ENCODE results near the gene GDI2. TPM values are rescaled to one million over a fixed set of nuclear protein-coding genes. Genes with fewer than 3 reads are reported as not detected.

The GDI2 gene
- total and polyA plus RNA-seq, 3 experiments from 2014 or later = 171 to 319 (median 311) TPM

DNA sequence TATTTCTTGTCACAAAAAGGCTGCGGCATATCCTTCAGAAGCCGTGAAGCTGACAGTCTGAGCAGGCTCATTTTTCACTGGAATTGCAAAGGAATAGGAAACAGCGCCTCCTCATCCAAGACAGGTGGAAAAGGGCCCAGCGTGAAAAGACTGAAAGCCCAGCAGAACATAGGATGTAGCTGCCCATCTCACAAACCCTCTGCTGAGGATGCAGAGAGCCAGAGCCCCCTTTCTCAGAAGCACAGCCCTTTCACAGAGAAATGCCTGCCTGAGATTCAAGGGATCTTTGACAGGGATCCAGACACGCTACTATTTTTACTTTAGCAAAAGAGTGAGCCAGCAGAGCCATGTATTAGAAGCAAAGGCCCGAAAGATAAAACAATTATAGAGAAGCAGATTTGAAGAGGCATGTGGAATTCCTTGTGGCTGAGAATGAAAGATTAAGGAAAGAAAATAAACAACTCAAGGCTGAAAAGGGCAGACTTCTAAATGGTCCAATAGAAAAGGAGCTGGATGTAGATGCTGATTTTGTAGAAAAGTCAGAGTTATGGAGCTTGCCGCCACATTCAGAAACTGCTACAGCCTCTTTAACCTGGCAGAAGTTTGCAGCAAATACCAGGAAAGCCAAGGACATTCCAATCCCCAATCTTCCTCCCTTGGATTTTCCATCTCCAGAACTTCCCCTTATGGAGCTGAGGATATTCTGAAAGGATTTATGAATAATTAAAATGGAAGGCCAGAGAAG, 36.9 kb downstream of the GDI2 start:
- Histone ChIP-seq H3K27me3 (ENCODE audit: insufficient read depth, low read length, poor library complexity, severe bottlenecking) (no peaks in the 10 kb centered on the region), H3K9me3 (ENCODE audit: low read length) (no peaks in the 10 kb centered on the region), H3K36me3 (ENCODE audit: insufficient read depth, low read length) (peaks cover 7% of the 10 kb centered on the region), H3K4me1 (ENCODE audit: insufficient read depth, low read length) (peaks cover 23% of the 10 kb centered on the region), H3K4me3 (ENCODE audit: low read length) (peak overlapping the region; percentile 18), H3K27ac (ENCODE audit: low read depth, low read length) (peak overlapping the region; percentile 11)
- CTCF ChIA-PET = interaction anchor here (1.3 kb wide), 1 partner anchor 21 kb away, joined by 4 read pairs; no protein-coding TSS in a partner anchor
- H3K27ac Mint-ChIP-seq = peak overlapping the region; percentile 78 to 96 (median 88)
- H3K4me3 Mint-ChIP-seq = peak overlapping the region in 6 of 7 donors; percentile 18 to 79 (median 68)
- H3K9me3 Mint-ChIP-seq = no peaks in the 10 kb centered on the region
- peaks cover 55 to 82% (median 71%) of the 10 kb centered on the region in 3 donors for H3K4me1 Mint-ChIP-seq
- no peak for DNase-seq
- H3K36me3 Mint-ChIP-seq = peaks cover 4 to 76% (median 17%) of the 10 kb centered on the region in 3 donors
- H3K27me3 Mint-ChIP-seq = no peaks in the 10 kb centered on the region
- POLR2A ChIA-PET = interaction anchor here (1.9 kb wide), 1 partner anchor 37 kb away, joined by 8 read pairs; the partner anchor contains the start of gene GDI2

DNA sequence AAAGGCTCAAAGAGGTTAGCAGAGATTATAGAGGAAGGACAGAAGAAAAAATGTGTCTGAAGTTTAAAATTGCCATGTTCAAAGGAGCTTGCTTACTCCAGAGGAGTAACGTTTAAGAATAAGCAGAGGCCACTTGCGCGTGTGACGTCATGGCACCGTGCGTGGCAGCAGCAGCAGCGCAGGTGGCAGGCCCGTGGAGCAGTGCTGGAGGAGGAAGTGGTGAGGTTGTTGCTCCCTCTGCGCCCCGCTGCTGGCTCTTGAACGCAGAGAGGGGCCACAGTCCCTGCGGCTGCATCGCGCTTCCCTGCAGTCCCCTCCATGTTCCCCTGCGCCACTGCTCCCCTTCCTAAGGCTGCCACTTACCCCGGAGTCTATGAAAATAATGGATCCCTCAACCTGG, 37.5 kb downstream of the GDI2 start:
- H3K4me3 ChIP-seq (ENCODE audit: low read length) = peak overlapping the region; percentile 18
- peaks cover 23% of the 10 kb centered on the region for H3K4me1 ChIP-seq (ENCODE audit: insufficient read depth, low read length)
- no peak overlapping the region for H3K27ac ChIP-seq (ENCODE audit: low read depth, low read length)
- Mint-ChIP-seq H3K27me3 (no peaks in the 10 kb centered on the region), H3K4me3 (peak overlapping the region in 5 of 7 donors; percentile 63 to 79 (median 69)), H3K27ac (peak overlapping the region; percentile 78 to 96 (median 88)), H3K4me1 (peaks cover 51 to 76% (median 66%) of the 10 kb centered on the region in 3 donors), H3K36me3 (peaks cover 4 to 76% (median 17%) of the 10 kb centered on the region in 3 donors), H3K9me3 (no peaks in the 10 kb centered on the region)
- CTCF ChIA-PET = interaction anchor here (1.3 kb wide), 1 partner anchor 20 kb away, joined by 4 read pairs; no protein-coding TSS in a partner anchor
- no peaks in the 10 kb centered on the region for H3K27me3 ChIP-seq (ENCODE audit: insufficient read depth, low read length, poor library complexity, severe bottlenecking)
- DNase-seq = peak; percentile 54 to 85 (median 73)
- no peaks in the 10 kb centered on the region for H3K9me3 ChIP-seq (ENCODE audit: low read length)
- H3K36me3 ChIP-seq (ENCODE audit: insufficient read depth, low read length) = peaks cover 7% of the 10 kb centered on the region
- POLR2A ChIA-PET = interaction anchor here (1.9 kb wide), 1 partner anchor 38 kb away, joined by 8 read pairs; the partner anchor contains the start of gene GDI2

DNA sequence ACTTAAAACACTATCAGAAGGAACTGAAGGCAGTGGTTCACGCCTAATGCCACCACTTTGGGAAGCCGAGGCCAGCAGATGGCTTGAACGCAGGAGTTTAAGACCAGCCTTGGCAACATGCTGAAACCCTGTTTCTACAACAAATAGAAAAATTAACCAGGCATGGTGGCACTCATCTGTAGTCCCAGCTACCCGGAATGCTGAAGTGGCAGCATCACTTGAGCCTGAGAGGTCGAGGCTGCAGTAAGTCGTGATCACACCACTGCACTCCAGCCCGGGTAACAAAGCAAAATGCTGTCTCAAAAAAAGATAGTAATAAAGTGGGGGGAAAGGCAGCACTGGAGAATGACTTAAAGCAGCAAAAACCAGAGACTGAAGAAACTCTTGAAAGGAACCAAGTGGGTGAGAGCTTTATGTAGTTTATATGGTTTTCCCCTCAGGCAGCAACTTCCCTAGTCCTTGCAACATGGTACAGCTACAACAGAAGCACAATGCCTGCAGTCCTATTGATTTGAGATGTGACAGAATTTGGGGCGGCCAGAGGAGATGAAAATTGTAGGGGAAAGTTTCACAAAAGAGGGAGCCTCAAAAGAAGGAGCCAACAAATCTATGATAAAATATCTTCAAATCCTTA, 38.1 kb downstream of the GDI2 start:
- Histone ChIP-seq H3K9me3 (ENCODE audit: low read length) (no peaks in the 10 kb centered on the region), H3K36me3 (ENCODE audit: insufficient read depth, low read length) (peaks cover 7% of the 10 kb centered on the region), H3K27ac (ENCODE audit: low read depth, low read length) (no peak overlapping the region), H3K27me3 (ENCODE audit: insufficient read depth, low read length, poor library complexity, severe bottlenecking) (no peaks in the 10 kb centered on the region), H3K4me1 (ENCODE audit: insufficient read depth, low read length) (peaks cover 23% of the 10 kb centered on the region), H3K4me3 (ENCODE audit: low read length) (no peak overlapping the region)
- Mint-ChIP-seq H3K27ac (peak overlapping the region; percentile 29 to 94 (median 88)), H3K4me1 (peaks cover 46 to 71% (median 61%) of the 10 kb centered on the region in 3 donors), H3K4me3 (peak overlapping the region in 4 of 7 donors; percentile 23 to 79 (median 72)), H3K36me3 (peaks cover 4 to 75% (median 17%) of the 10 kb centered on the region in 3 donors), H3K9me3 (no peaks in the 10 kb centered on the region), H3K27me3 (no peaks in the 10 kb centered on the region)
- no peak for DNase-seq
- POLR2A ChIA-PET = interaction anchor here (1.9 kb wide), 1 partner anchor 38 kb away, joined by 8 read pairs; the partner anchor contains the start of gene GDI2
- CTCF ChIA-PET = no interaction called here

DNA sequence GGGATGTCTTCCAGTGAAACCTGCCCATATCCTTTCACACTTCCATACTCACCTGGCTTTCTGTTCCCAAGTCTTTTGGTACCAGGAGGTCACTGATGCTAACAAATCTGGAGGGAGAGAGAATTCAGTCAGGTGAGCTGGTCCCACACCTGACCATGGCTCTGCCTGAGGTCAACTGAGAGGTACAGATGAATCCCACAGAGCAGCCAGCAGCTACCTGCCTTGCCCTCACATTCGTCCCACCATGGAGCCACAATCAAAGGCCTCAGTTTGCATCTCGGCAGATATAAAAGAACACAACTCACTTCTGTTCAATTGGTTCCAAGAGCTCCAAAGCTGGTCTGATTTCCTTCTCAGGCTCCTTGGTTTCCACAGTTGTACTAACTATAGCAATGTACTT, 47.0 kb downstream of the GDI2 start:
- Histone ChIP-seq H3K36me3 (ENCODE audit: insufficient read depth, low read length) (peaks cover 51% of the 10 kb centered on the region), H3K27me3 (ENCODE audit: insufficient read depth, low read length, poor library complexity, severe bottlenecking) (no peaks in the 10 kb centered on the region), H3K4me3 (ENCODE audit: low read length) (no peak overlapping the region), H3K4me1 (ENCODE audit: insufficient read depth, low read length) (no peaks in the 10 kb centered on the region), H3K27ac (ENCODE audit: low read depth, low read length) (no peak overlapping the region), H3K9me3 (ENCODE audit: low read length) (no peaks in the 10 kb centered on the region)
- POLR2A ChIA-PET = no interaction called here
- Mint-ChIP-seq H3K27me3 (no peaks in the 10 kb centered on the region), H3K4me1 (peaks cover 0 to 26% (median 3%) of the 10 kb centered on the region in 3 donors), H3K27ac (peak overlapping the region in 4 of 8 donors; percentile 10 to 48 (median 38)), H3K9me3 (no peaks in the 10 kb centered on the region), H3K4me3 (no peak overlapping the region), H3K36me3 (peaks cover 15 to 82% (median 32%) of the 10 kb centered on the region in 3 donors)
- DNase-seq = no peak
- CTCF ChIA-PET = no interaction called here

DNA sequence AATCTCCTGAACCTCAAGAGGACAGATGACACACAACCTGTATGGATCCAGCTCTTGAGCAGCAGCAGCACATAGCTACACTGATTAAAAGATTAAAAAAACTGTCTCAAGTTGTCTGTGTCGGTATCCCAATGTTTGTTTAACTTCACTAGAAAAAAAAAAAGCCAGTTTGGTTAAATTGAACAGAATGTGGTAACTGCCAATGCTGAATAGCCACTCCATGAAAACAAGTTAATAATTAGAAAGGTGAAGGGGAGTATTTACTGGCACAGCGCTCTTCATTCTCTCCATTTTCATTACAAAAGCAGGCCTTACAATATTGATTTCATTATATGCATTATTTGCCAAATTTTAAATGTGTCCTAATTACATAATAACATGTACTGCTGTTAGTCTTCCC, 47.6 kb downstream of the GDI2 start:
- no peaks in the 10 kb centered on the region for H3K4me1 ChIP-seq (ENCODE audit: insufficient read depth, low read length)
- no peak overlapping the region for H3K4me3 ChIP-seq (ENCODE audit: low read length)
- no peaks in the 10 kb centered on the region for H3K9me3 ChIP-seq (ENCODE audit: low read length)
- Mint-ChIP-seq H3K27ac (peak overlapping the region in 4 of 8 donors; percentile 3 to 45 (median 24)), H3K27me3 (no peaks in the 10 kb centered on the region), H3K4me3 (no peak overlapping the region), H3K36me3 (peaks cover 15 to 85% (median 35%) of the 10 kb centered on the region in 3 donors), H3K9me3 (no peaks in the 10 kb centered on the region), H3K4me1 (peaks cover 0 to 26% (median 3%) of the 10 kb centered on the region in 3 donors)
- no peak for DNase-seq
- POLR2A ChIA-PET = no interaction called here
- CTCF ChIA-PET = no interaction called here
- peaks cover 56% of the 10 kb centered on the region for H3K36me3 ChIP-seq (ENCODE audit: insufficient read depth, low read length)
- H3K27me3 ChIP-seq (ENCODE audit: insufficient read depth, low read length, poor library complexity, severe bottlenecking) = no peaks in the 10 kb centered on the region
- H3K27ac ChIP-seq (ENCODE audit: low read depth, low read length) = no peak overlapping the region

DNA sequence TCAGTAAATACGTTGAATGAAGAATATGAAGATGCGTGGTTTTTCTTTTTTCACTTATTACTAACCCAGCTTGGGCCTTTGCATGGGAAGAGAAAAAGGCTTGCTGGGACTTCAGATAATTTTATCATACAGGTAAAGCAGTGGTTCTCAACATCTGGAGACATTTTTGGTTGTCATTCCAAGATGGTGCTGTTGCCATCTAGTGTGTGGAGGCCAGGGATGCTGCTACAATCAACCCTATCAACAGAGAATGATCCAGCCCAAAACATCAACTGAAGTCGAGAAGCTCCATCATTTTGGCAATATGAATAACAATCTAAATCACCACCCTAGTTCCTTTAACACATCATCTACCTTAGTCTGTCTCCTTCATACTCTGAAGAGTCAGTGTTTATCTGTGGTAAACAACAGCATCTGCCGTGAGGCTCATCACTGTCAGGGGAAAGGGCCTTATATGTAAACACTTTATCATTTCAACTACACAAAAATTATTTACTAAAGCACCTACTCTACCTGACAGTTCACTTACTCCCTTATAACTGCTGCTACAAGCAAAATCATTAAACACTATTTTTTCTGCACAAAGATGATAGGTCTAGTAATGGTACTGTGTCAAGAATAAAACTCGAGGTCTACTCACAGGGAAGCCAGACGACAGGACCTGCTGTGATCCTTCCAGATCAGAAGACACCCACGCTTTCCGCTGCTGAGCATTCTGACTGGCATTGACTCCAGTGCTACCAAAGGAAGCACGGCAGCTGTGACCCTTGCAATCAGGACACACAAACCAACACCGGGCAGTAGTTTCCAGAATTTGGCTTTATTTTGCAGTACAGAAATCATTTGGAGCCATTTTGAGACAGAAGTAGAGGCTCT, 48.6 kb downstream of the GDI2 start:
- CTCF ChIA-PET = no interaction called here
- POLR2A ChIA-PET = no interaction called here
- peaks cover 65% of the 10 kb centered on the region for H3K36me3 ChIP-seq (ENCODE audit: insufficient read depth, low read length)
- no peaks in the 10 kb centered on the region for H3K27me3 ChIP-seq (ENCODE audit: insufficient read depth, low read length, poor library complexity, severe bottlenecking)
- no peaks in the 10 kb centered on the region for H3K9me3 ChIP-seq (ENCODE audit: low read length)
- Mint-ChIP-seq H3K9me3 (no peaks in the 10 kb centered on the region), H3K27me3 (no peaks in the 10 kb centered on the region), H3K4me3 (no peak overlapping the region), H3K36me3 (peaks cover 19 to 87% (median 44%) of the 10 kb centered on the region in 3 donors), H3K4me1 (peaks cover 0 to 26% (median 3%) of the 10 kb centered on the region in 3 donors), H3K27ac (peak overlapping the region in 7 of 8 donors; percentile 20 to 75 (median 52))
- DNase-seq = no peak
- H3K4me1 ChIP-seq (ENCODE audit: insufficient read depth, low read length) = no peaks in the 10 kb centered on the region
- H3K4me3 ChIP-seq (ENCODE audit: low read length) = no peak overlapping the region
- H3K27ac ChIP-seq (ENCODE audit: low read depth, low read length) = no peak overlapping the region

DNA sequence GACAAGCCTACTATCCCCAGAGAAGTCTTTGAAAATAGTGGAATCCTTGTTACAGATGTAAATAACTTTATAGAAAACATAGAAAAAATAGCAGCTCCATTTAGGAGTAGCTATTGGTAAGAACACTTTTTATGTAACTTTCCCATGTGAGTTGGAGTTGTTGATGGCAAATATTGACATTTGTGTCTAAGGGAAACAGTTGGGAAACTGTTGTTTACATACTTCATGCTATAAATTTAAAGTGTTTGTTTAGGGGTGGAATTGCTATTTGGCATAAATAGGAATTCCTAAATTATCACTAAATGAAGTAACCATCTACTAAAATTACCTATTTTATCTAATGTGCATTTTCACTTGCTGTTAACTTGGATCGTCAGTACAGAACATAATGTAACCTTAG, 50.7 kb downstream of the GDI2 start:
- H3K27me3 Mint-ChIP-seq = no peaks in the 10 kb centered on the region
- no peak for DNase-seq
- no peak overlapping the region for H3K27ac ChIP-seq (ENCODE audit: low read depth, low read length)
- peaks cover 69% of the 10 kb centered on the region for H3K36me3 ChIP-seq (ENCODE audit: insufficient read depth, low read length)
- no peaks in the 10 kb centered on the region for H3K9me3 Mint-ChIP-seq
- H3K4me3 ChIP-seq (ENCODE audit: low read length) = no peak overlapping the region
- peaks cover 0 to 19% (median 0%) of the 10 kb centered on the region in 3 donors for H3K4me1 Mint-ChIP-seq
- no peaks in the 10 kb centered on the region for H3K27me3 ChIP-seq (ENCODE audit: insufficient read depth, low read length, poor library complexity, severe bottlenecking)
- H3K4me1 ChIP-seq (ENCODE audit: insufficient read depth, low read length) = no peaks in the 10 kb centered on the region
- no peak overlapping the region for H3K27ac Mint-ChIP-seq
- H3K4me3 Mint-ChIP-seq = no peak overlapping the region
- no peaks in the 10 kb centered on the region for H3K9me3 ChIP-seq (ENCODE audit: low read length)
- H3K36me3 Mint-ChIP-seq = peaks cover 24 to 89% (median 42%) of the 10 kb centered on the region in 3 donors
- POLR2A ChIA-PET = no interaction called here
- CTCF ChIA-PET = interaction anchor here (1.2 kb wide), 1 partner anchor 8 kb away, joined by 3 read pairs; no protein-coding TSS in a partner anchor
